ENCODE data around the gene KATNB1.

Gene KATNB1

DNA sequence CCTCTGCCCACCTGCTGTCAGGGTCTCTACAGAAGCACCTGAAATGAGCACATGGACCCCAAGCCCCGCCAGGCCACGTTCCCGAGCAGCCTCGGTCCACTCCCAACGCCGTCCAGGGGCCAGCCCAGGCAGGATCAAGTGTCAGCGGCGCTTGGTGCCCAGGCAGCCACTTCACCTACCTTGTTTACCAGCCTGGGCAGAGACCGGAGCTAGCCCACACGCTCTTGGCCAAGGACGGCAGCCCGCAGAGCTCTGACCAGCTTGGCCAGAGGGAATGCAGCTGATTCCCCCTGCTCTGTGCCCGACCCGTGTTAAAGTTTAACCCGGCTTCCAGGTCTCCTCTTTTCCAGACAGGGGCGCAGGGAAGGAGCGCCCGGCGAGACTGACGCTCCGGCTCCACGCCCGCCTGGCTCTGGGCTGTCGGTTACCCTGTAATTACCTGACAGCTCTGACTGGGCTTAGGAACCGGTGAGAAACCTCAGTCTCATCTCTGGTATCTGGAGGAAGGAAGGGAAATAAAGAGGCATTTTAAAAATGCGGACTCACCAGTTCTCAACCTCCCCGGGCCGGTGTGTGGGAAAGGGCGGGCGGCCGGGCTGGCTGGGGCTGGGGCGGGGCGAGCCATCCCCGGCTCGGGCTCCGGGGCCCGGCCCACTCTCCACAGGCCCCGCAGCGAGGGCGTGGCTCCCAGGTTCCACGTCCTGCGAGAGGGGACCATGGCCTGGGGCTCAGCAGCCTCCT, 62.1 kb downstream of the KATNB1 start:
- no peak for DNase-seq

DNA sequence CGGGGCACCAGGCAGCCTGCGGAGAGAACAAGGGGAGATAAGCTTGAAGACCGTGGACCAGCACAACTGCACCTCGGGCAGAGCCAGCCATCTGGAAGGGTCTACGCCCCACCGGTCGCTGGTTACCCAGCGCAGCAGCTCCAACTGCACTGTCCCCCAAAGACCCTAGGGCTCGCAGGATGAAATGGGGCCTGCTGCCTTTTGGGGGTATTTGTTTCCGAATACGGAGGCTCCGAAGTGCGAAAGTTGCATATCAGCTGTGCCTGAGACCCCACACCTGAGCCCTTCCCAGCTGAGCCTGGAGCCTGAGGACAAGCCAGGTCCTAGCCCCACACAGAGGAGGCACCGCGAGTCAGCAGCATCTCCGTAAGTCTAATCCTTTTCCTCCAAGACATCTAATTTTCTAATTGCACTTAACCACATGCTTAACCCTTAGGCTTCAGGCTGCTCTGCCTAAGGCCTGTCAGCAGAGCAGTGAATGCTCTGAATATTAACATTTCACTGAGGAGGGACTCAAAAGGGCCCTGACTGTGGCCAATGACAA, 62.8 kb downstream of the KATNB1 start:
- no peak for DNase-seq

DNA sequence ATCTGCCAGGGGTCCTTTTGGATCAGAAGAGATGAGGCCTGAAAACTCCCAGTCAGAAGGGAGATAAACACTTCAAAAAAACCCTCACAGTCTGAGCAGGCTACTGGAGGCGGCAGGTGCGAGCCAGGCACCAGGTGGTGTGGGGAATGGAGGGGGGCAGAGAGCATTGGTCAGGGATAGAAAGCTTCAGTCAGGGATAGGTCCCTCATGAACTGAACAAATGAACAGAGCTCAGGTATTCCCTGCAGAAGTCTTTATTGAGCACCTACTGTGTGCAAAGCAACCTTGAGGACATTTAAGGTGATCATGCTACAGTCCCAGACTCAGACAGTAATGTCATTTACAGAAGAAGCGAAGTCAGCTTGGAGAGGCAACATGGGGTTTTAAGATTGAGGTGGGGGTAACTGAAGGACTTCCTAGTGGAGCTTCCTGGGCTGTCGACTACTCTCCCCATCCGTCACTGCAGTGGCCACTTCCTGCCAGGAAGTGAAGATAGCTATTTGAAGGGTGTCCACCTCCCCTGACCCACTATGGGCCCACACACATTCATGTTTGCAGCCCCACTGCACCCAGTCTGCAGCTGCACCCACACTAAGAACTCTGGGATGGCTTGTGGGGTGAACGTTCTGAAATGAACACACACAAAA, 63.5 kb downstream of the KATNB1 start:
- no peak for DNase-seq

- DNase-seq = no peak
These were observed 64.1 kb downstream of the KATNB1 start for GRCh38 chr16:57799600-57800199.

GRCh38 chr16:57800200-57801097, 64.9 kb downstream of the KATNB1 start:
- no peak for DNase-seq

DNA sequence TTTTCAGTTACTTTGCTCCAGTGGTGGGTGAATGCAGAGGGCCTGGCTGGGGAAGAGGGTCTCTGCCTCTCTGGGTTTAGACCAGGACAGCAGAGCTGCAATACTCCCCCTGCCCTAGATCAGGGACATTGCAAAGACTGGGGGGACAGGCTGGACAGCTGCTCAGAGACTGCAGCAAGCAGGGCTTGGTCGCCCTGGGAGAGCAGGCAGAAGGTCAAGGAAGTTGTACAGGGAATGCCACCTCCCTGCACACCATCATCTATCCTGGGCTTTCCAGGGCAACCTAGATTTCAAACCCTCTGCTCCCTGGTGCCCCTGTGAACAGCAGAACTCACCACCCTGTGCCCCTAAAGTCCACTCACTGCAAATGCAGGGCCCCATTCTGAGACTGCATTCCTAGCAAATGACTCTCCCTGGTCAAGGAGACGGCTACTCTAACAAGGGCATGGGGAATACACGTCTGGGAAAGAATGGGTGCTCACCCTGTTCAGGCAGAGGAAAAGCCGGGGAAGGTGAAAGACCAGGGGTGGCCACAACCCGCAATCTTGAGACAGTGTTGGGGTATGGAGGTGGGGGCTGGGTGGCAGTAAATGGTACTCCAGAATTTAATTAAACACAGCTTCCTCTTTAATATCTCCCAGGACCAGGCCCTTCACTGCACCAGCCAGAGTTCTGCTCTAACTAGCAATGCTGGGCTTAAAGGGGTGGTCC, 65.7 kb downstream of the KATNB1 start:
- no peak for DNase-seq

DNA sequence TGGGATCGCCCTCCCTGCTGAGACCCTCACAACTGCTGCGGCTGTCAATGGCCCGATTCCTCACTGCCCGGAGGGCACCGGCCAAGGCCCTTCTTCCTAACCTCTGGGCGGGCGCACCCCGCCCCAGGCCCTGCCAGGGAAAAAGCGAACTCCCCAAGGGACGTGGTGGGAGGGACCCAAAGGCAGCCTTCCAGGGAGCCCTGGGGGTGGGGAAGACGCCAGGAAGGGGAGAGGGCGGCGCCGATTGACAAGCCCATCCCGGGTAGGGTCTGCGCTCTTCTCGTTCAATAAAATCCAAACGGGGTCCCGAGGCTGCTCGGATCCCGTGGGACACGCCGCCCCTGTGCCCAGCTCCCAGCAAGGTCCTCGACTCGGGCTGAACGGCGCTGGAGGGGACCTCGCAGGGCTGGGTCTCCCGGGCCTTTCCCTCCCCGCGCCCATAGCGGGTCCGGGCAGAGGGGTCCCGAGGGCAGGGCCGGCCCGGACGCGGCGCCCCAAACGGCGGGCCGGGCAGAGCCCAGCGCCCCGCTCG, 66.3 kb downstream of the KATNB1 start:
- DNase-seq = no peak

DNA sequence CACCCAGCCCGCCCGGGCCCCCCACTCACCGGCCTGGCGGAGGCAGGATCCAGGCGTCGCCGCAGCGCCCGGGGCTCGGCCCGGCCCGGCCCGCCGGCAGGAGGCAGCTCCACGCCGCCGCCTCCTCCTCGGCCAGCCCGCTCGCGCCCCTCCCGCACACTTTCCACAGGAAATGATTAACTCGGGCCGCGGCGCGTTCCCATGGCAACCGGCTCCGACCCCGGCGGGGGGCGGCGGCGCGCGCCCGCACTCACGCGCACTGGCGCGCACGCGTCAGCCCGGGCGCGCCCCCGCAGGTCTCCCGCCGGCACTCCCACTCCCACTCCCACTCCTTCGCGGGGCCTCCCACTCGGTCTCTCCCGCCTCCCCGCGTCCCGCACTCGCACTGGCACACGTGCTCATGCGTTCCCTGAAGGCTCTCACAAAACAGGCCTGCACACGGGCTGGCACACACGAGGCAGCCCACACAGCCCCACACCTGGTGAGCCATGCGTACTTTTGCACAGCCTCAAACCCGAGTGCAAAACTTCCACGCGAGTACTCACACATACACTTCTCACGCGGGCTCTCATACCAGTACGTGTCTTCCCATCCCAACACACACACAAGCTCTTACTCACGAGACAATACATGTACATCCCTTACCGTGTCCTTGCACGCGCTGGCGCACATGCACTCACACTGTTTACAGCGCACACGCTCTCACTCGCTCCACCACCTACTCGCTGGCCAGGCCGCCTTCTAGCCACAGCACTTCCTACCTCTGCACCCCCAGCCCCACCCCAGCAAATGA, 67.0 kb downstream of the KATNB1 start, which contains the start of gene KIFC3:
KIFC3 (minus strand) TSS at position 151 of the 793 bp plus-strand sequence. CDS start 4,248 bp downstream, outside the sequence.
- DNase-seq = peak; percentile 70 to 78

- no peak for DNase-seq
These were observed 67.8 kb downstream of the KATNB1 start for GRCh38 chr16:57803134-57803990.

GRCh38 chr16:57804111-57804837, 68.7 kb downstream of the KATNB1 start:
- no peak for DNase-seq

- no peak for DNase-seq
These were observed 69.6 kb downstream of the KATNB1 start for GRCh38 chr16:57805176-57805575.
